Lower lobe of right lung (tissue), 2 donors: Measurements from ENCODE around the gene APOD. TPM values are rescaled to one million over a fixed set of nuclear protein-coding genes. Genes with fewer than 3 reads are reported as not detected.
A peak's percentile ranks its signal among the peaks of the same experiment; 100 is the strongest.

Experiments
- ATAC-seq, 2 donors: fragments of 200-7000 bp; cut with Tn5 transposase; one replicate each; pipeline ENCODE4 v1.9.1; 2020 to 2022; ENCODE audit warnings: mild to moderate bottlenecking in 2 of 2, moderate library complexity in 2 of 2
- DNase-seq: peaks from one replicate; pipeline ENCODE4 v3.0.0-alpha.2; 2020
- H3K27ac ChIP-seq: fragments of 200-600 bp; one replicate; pipeline ENCODE4 v1.8.0; 2022
- H3K27me3 ChIP-seq: fragments of 200-600 bp; one replicate; pipeline ENCODE4 v1.8.0; 2022; ENCODE audit warnings: low read depth
- H3K36me3 ChIP-seq: fragments of 200-600 bp; one replicate; pipeline ENCODE4 v1.8.0; 2022; ENCODE audit warnings: mild to moderate bottlenecking
- H3K4me1 ChIP-seq: fragments of 200-600 bp; one replicate; pipeline ENCODE4 v1.8.0; 2022
- H3K4me3 ChIP-seq: fragments of 200-600 bp; one replicate; pipeline ENCODE4 v1.8.0; 2022; ENCODE audit warnings: mild to moderate bottlenecking
- H3K9me3 ChIP-seq: fragments of 200-600 bp; one replicate; pipeline ENCODE4 v1.8.0; 2022
- CTCF ChIP-seq: fragments of 200-600 bp; IDR thresholded peaks from one replicate; pipeline ENCODE4 v1.8.0; 2022; ENCODE audit warnings: antibody characterized with exemption, mild to moderate bottlenecking
- intact Hi-C: fragments of 100-400 bp; cut with DNase I; formaldehyde crosslinking; loops from one replicate; pipeline ENCODE4 v1.11.0; 2022
- total RNA-seq: library from RNA; stranded (reverse); fragmentation: NEBNext Ultra II Directional; extraction: Animal tissue kit (Norgen Biotek cat#: 25700); gene quantifications from one replicate; pipeline ENCODE4 v1.2.1, GENCODE V29; 2021
- donor health status: DM: no; HTN: yes; CAD: no; lungs with severe emphysema.

APOD gene
- total RNA-seq, 1 donor from 2014 or later = 91.6 TPM

- H3K9me3 ChIP-seq = no peaks in the 10 kb centered on the region
- DNase-seq = no peak
- H3K36me3 ChIP-seq = no peaks in the 10 kb centered on the region
- no peaks in the 10 kb centered on the region for H3K4me1 ChIP-seq
- ATAC-seq = no peak
- no peak overlapping the region for H3K27ac ChIP-seq
- TF ChIP-seq CTCF = no peak
- intact Hi-C loops = no loop called here
- no peak overlapping the region for H3K4me3 ChIP-seq
- H3K27me3 ChIP-seq = peaks cover 6% of the 10 kb centered on the region
Observed at GRCh38 chr3:195563317-195563716, 20.4 kb downstream of the APOD start.

- intact Hi-C loops = no loop called here
- no peaks in the 10 kb centered on the region for H3K27me3 ChIP-seq
- DNase-seq = no peak
- no peak overlapping the region for H3K27ac ChIP-seq
- H3K4me1 ChIP-seq = no peaks in the 10 kb centered on the region
- ATAC-seq = no peak
- no peaks in the 10 kb centered on the region for H3K36me3 ChIP-seq
- no peak for TF ChIP-seq CTCF
- no peaks in the 10 kb centered on the region for H3K9me3 ChIP-seq
- H3K4me3 ChIP-seq = no peak overlapping the region
Observed at GRCh38 chr3:195559723-195560409, 23.9 kb downstream of the APOD start.

- ATAC-seq = peak in 1 of 2 donors; percentile 59
- intact Hi-C loops = no loop called here
- no peaks in the 10 kb centered on the region for H3K36me3 ChIP-seq
- no peak overlapping the region for H3K4me3 ChIP-seq
- H3K27me3 ChIP-seq = no peaks in the 10 kb centered on the region
- no peak for DNase-seq
- H3K27ac ChIP-seq = no peak overlapping the region
- TF ChIP-seq CTCF = peak; percentile 29
- no peaks in the 10 kb centered on the region for H3K4me1 ChIP-seq
- H3K9me3 ChIP-seq = no peaks in the 10 kb centered on the region
Observed at GRCh38 chr3:195558602-195559001, 25.1 kb downstream of the APOD start.

- intact Hi-C loops = no loop called here
- no peaks in the 10 kb centered on the region for H3K27me3 ChIP-seq
- ATAC-seq = no peak
Observed at GRCh38 chr3:195557322-195557721, 26.4 kb downstream of the APOD start.

GRCh38 chr3:195556390-195556789 is 27.4 kb downstream of the APOD start:
- H3K36me3 ChIP-seq = no peaks in the 10 kb centered on the region
- no peak overlapping the region for H3K27ac ChIP-seq
- ATAC-seq (no peak), DNase-seq (no peak)
- intact Hi-C loops = no loop called here
- H3K4me3 ChIP-seq = no peak overlapping the region
- peak; percentile 31 for TF ChIP-seq CTCF
- peaks cover 1% of the 10 kb centered on the region for H3K4me1 ChIP-seq
- no peaks in the 10 kb centered on the region for H3K27me3 ChIP-seq
- H3K9me3 ChIP-seq = no peaks in the 10 kb centered on the region

More at GRCh38 chr3:195557322-195557721, 26.4 kb downstream of the APOD start:
- H3K4me3 ChIP-seq = no peak overlapping the region
- DNase-seq = no peak
- no peaks in the 10 kb centered on the region for H3K9me3 ChIP-seq
- no peak for TF ChIP-seq CTCF
- H3K36me3 ChIP-seq = no peaks in the 10 kb centered on the region
- H3K4me1 ChIP-seq = no peaks in the 10 kb centered on the region
- H3K27ac ChIP-seq = no peak overlapping the region
